ENCODE measurements around the gene IKZF3.
"Not testable (repeated sequence)": the region's sequence is repeated elsewhere in the genome, so short reads cannot be mapped to it uniquely, and the experiment has no call there.

The IKZF3 gene

GRCh38 chr17:39719563-39720355 lies 144.4 kb downstream of the IKZF3 start:
- DNase-seq (ENCODE audit: insufficient read length) (no peak), FAIRE-seq (no peak)
- no peak for TF ChIP-seq POLR2AphosphoS5 (IDR thresholded peaks at IDR 0.05; ENCODE audit: low read depth, low read length)
- TF ChIP-seq POLR2A (IDR thresholded peaks at IDR 0.05; ENCODE audit: low read depth, low read length) = no peak
- no peak for TF ChIP-seq TAF1 (IDR thresholded peaks at IDR 0.05; ENCODE audit: borderline replicate concordance, low read depth, low read length)

GRCh38 chr17:39717660-39718059 lies 146.5 kb downstream of the IKZF3 start:
- TF ChIP-seq TAF1 (IDR thresholded peaks at IDR 0.05; ENCODE audit: borderline replicate concordance, low read depth, low read length) (no peak), POLR2AphosphoS5 (IDR thresholded peaks at IDR 0.05; ENCODE audit: low read depth, low read length) (no peak), POLR2A (IDR thresholded peaks at IDR 0.05; ENCODE audit: low read depth, low read length) (no peak)
- no peak for DNase-seq (ENCODE audit: insufficient read length)
- FAIRE-seq = no peak

- no peak for DNase-seq (ENCODE audit: insufficient read length)
- TF ChIP-seq POLR2A (IDR thresholded peaks at IDR 0.05; ENCODE audit: low read depth, low read length) = no peak
- TF ChIP-seq POLR2AphosphoS5 (IDR thresholded peaks at IDR 0.05; ENCODE audit: low read depth, low read length) = no peak
- no peak for TF ChIP-seq TAF1 (IDR thresholded peaks at IDR 0.05; ENCODE audit: borderline replicate concordance, low read depth, low read length)
- FAIRE-seq = no peak
Measured at GRCh38 chr17:39716879-39717536, 147.1 kb downstream of the IKZF3 start.

- DNase-seq (ENCODE audit: insufficient read length) (no peak), FAIRE-seq (no peak)
- no peak for TF ChIP-seq POLR2AphosphoS5 (IDR thresholded peaks at IDR 0.05; ENCODE audit: low read depth, low read length)
- no peak for TF ChIP-seq POLR2A (IDR thresholded peaks at IDR 0.05; ENCODE audit: low read depth, low read length)
Measured at GRCh38 chr17:39716073-39716818, 147.9 kb downstream of the IKZF3 start.

- no peak for FAIRE-seq
- DNase-seq (ENCODE audit: insufficient read length) = no peak
- TF ChIP-seq POLR2AphosphoS5 (IDR thresholded peaks at IDR 0.05; ENCODE audit: low read depth, low read length) = no peak
- no peak for TF ChIP-seq POLR2A (IDR thresholded peaks at IDR 0.05; ENCODE audit: low read depth, low read length)
- no peak for TF ChIP-seq TAF1 (IDR thresholded peaks at IDR 0.05; ENCODE audit: borderline replicate concordance, low read depth, low read length)
Measured at GRCh38 chr17:39715375-39716072, 148.6 kb downstream of the IKZF3 start.

GRCh38 chr17:39714234-39714633 lies 149.9 kb downstream of the IKZF3 start:
- no peak for TF ChIP-seq TAF1 (IDR thresholded peaks at IDR 0.05; ENCODE audit: borderline replicate concordance, low read depth, low read length)
- no peak for TF ChIP-seq POLR2AphosphoS5 (IDR thresholded peaks at IDR 0.05; ENCODE audit: low read depth, low read length)
- TF ChIP-seq POLR2A (IDR thresholded peaks at IDR 0.05; ENCODE audit: low read depth, low read length) = no peak
- DNase-seq (ENCODE audit: insufficient read length) = no peak
- FAIRE-seq = no peak

- DNase-seq (ENCODE audit: insufficient read length) (no peak), FAIRE-seq (no peak)
- TF ChIP-seq TAF1 (IDR thresholded peaks at IDR 0.05; ENCODE audit: borderline replicate concordance, low read depth, low read length) (no peak), POLR2A (IDR thresholded peaks at IDR 0.05; ENCODE audit: low read depth, low read length) (no peak), POLR2AphosphoS5 (IDR thresholded peaks at IDR 0.05; ENCODE audit: low read depth, low read length) (no peak)
Measured at GRCh38 chr17:39711851-39712250, 152.3 kb downstream of the IKZF3 start.

DNA sequence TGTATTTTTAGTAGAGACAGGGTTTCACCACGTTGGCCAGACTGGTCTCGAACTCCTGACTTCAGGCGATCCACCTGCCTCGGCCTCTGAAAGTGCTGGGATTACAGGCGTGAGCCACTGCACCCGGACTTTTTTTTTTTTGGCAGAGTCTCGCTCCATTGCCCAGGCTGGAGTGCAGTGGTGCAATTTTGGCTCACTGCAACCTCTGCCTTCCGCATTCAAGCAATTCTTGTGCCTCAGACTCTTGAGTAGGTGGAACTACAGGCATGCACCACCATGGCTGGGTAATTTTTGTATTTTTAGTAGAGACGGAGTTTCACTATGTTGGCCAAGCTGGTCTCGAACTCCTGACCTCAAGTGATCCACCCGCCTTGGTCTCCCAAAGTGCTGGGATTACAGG lies 153.0 kb downstream of the IKZF3 start:
- DNase-seq (ENCODE audit: insufficient read length); FAIRE-seq: not testable (repeated sequence)

- FAIRE-seq = no peak
- DNase-seq (ENCODE audit: insufficient read length) = no peak
- no peak for TF ChIP-seq POLR2AphosphoS5 (IDR thresholded peaks at IDR 0.05; ENCODE audit: low read depth, low read length)
- no peak for TF ChIP-seq POLR2A (IDR thresholded peaks at IDR 0.05; ENCODE audit: low read depth, low read length)
- TF ChIP-seq TAF1 (IDR thresholded peaks at IDR 0.05; ENCODE audit: borderline replicate concordance, low read depth, low read length) = no peak
Measured at GRCh38 chr17:39709998-39710964, 153.8 kb downstream of the IKZF3 start.

DNA sequence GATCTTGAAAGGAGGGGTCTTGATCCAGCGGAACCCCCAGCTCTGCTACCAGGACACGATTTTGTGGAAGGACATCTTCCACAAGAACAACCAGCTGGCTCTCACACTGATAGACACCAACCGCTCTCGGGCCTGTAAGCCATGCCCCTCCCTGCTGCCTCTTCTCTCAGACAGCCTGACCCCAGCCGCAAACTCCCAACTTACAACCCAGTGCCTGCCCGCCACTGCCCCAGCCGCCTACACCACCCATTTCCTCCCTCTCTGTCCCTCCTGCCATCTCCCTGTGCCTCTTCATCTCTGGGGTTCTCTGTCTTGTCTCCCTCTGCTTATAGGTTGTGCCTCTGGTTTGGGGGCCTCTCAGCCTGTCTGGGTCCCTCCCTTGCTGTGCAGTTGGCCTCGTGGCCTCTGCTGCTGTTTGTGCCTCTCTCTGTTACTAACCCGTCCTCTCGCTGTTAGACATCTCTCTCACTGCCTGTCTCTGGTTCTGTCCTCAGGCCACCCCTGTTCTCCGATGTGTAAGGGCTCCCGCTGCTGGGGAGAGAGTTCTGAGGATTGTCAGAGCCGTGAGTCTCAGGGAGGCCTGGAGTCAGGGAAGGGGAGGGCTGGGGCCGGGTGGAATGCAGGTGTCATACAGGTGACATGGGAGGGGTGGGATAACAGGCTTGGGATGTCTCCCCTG lies 154.7 kb downstream of the IKZF3 start:
- no peak for DNase-seq (ENCODE audit: insufficient read length)
- no peak for FAIRE-seq
- no peak for TF ChIP-seq TAF1 (IDR thresholded peaks at IDR 0.05; ENCODE audit: borderline replicate concordance, low read depth, low read length)
- TF ChIP-seq POLR2AphosphoS5 (IDR thresholded peaks at IDR 0.05; ENCODE audit: low read depth, low read length) = no peak
- TF ChIP-seq POLR2A (IDR thresholded peaks at IDR 0.05; ENCODE audit: low read depth, low read length) = no peak
